Suprapubic skin (tissue), 3 donors: ENCODE data around the gene CRABP2.

Experiments used
- POLR2AphosphoS5 ChIP-seq, 3 donors: sonication (generic); formaldehyde crosslinking; IDR thresholded peaks; one replicate each; pipeline ENCODE4 v1.6.1; 2017; ENCODE audit warnings: antibody characterized with exemption in 3 of 3
- TF ChIP-seq, protein P1 (sequence below), 2 donors: fragments of 200-600 bp in 1 of 2; fragments of 450-650 bp in 1 of 2; sonication (generic) in 1 of 2; IDR thresholded peaks; one replicate each; pipeline ENCODE4 v1.5.1; 2016 to 2019; ENCODE audit warnings: antibody characterized with exemption in 2 of 2, mild to moderate bottlenecking in 1 of 2, moderate library complexity in 1 of 2

DNA sequence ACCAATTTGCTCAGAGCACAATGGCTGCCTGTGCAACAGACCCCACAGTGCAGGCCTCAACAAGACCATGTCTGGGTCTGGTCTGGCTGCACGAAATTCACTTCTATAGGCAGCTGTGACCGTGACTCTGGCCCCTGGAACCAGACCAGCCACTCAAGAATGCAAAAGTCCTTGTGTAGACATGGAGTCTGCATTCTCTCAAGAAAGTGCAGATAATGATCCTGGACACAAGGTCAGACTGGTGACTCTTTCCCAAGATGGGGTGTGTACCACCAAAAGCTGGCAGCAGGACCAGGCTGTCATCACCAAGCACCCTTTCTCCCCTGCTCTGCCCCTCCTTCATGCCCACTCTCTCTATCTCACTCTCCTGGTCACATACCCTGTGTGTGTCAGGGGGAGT lies 15.7 kb upstream of the CRABP2 start:
- TF ChIP-seq, protein P1, sequence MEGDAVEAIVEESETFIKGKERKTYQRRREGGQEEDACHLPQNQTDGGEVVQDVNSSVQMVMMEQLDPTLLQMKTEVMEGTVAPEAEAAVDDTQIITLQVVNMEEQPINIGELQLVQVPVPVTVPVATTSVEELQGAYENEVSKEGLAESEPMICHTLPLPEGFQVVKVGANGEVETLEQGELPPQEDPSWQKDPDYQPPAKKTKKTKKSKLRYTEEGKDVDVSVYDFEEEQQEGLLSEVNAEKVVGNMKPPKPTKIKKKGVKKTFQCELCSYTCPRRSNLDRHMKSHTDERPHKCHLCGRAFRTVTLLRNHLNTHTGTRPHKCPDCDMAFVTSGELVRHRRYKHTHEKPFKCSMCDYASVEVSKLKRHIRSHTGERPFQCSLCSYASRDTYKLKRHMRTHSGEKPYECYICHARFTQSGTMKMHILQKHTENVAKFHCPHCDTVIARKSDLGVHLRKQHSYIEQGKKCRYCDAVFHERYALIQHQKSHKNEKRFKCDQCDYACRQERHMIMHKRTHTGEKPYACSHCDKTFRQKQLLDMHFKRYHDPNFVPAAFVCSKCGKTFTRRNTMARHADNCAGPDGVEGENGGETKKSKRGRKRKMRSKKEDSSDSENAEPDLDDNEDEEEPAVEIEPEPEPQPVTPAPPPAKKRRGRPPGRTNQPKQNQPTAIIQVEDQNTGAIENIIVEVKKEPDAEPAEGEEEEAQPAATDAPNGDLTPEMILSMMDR (IDR thresholded peaks at IDR 0.05), result no peak
- no peak for TF ChIP-seq POLR2AphosphoS5 (IDR thresholded peaks at IDR 0.05)
